Caki2 (cell line): ENCODE data around the gene EPB41L2. TPM values are rescaled to one million over a fixed set of nuclear protein-coding genes. Genes with fewer than 3 reads are reported as not detected.
"Not testable (repeated sequence)": the region's sequence is repeated elsewhere in the genome, so short reads cannot be mapped to it uniquely, and the experiment has no call there.

Source experiments
- DNase-seq: peaks from one replicate; pipeline ENCODE4 v3.0.0-alpha.2; 2015; ENCODE audit warnings: low read depth
- in situ Hi-C: cut with HindIII; loops from 2 replicates; pipeline ENCODE4 v1.10.0; 2016; ENCODE audit warnings: low sequenced_read_pairs, low pct_unique_long_range_greater_than_20kb, mixed read lengths
- total RNA-seq: library from RNA; depleted of rRNA; stranded (reverse); fragments of >200 nt; shearing (Covaris generic); gene quantifications from 2 replicates; pipeline ENCODE4 v1.2.3, GENCODE V29; 2014; ENCODE audit warnings: low replicate concordance

The EPB41L2 gene
- total RNA-seq, 1 experiment from 2014 or later: 66.1 TPM

DNA sequence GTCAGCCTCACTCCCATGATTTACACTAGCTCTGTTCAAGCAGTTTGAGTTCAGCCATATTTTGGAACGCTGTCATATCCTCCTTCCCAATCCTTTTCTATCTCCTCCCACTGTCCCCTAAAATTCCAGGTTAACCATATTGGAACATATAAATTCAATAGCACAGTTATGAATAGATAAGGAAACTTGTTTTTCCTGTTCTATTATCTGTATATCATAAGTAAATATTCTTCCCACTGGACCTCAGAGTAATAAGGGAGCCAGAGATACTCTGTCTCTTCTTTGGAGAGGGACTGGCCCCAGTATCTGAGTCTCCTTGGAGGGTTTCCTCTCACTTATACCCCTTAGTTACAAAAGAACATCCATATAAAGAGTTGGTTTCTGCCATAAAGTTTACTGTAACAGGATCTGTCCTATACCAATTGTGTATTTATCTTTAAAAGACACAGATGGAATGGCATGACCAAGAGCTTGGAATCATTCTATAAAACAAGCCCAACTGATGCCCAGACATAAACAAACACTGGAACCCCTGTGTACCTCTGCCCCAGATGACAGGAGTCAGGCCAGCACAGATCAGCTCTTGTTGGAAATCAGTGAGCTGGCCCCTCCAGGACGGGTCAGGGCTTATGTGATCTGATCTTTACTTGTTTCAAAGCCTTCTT is 67.1 kb downstream of the EPB41L2 start:
- in situ Hi-C loops: no loop called here
- no peak for DNase-seq

DNA sequence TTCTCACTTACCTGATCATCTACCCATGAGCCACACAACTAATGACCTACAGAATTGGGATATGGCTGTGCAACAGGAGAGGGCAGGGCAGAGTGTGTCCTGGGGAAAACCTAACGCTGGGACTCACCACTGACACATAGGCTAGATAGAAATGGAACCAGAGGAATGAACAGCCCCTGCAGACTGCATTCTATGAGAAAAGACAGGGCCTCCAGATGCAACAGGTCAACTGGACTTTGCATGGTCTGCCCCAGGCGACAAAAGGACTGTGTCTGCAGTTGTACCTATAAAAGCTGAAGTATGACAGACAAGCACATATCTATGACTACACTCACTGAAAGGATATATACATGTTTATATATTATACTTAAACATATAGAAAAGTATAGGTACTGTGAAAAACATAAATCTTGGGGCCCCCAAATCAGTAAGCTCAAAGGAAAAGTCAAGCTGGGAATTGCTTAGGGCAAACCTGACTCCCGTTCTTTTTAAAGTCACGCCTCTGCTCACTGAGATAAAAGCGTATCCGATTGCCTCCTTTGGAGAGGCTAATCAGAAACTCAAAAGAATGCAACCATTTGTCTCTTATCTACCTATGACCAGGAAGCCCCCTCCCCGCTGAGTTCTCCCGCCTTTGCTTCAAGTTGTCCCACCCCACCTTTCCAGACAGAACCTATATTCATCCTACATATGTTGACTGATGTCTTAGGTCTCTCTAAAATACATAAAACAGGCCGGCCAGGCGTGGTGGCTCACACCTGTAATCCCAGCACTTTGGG is 68.5 kb downstream of the EPB41L2 start:
- no peak for DNase-seq
- in situ Hi-C loops: no loop called here

DNA sequence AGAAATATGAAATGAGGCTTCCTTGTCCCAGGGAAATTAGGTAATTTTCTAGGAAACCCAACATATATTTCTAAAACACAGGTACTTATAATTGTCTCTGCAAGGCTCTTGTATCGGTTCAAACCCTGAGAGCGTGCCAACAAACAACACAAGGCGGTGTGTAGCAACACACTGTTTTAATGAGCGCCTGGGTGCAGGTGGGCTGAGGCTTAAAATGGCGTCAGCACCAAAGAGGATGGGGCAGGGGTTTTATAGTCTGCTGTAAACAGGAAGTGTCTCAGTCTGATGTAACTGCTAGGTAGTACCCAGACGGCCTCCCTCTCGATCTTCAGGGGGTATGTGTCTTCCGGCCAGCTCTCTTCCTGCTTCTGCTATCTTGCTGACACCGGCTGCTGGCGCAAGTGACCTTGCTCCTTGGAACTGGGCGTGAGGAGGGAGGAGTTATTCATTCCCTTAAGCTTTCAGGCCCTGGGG is 69.7 kb downstream of the EPB41L2 start:
- in situ Hi-C loops: no loop called here
- no peak for DNase-seq

DNA sequence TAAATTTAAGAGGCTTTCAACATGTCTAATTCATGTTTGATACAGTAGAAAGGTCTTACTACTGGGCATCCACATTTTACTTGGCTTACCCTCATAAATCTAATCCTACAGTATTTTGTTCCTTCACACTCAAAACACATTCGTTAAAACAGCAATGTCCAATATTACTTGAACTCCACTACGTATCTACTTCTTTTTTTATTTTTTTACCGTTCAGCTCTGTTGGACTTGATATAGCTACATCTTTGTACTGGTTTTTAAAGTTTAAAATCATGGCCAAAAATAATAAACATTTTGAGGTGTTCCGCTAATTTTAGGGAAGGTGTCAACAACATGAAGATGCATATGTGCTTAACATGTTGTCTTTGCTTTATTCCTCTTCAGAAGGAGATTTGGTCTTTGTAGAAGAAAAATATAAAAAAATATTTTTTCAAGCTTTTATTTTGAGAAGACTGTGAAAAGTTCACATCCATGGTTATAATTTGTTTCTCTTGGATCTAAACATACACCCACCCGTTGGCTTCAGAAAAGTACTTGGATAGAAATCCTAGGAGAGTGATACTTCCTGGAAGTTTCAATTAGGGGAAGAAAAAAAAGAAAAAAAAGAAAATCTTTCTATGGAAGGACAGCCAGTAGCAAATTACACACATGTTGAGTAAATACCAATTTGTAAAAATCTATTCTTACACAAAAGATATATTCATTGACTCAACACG is 71.5 kb downstream of the EPB41L2 start:
- no peak for DNase-seq
- in situ Hi-C loops: no loop called here

DNA sequence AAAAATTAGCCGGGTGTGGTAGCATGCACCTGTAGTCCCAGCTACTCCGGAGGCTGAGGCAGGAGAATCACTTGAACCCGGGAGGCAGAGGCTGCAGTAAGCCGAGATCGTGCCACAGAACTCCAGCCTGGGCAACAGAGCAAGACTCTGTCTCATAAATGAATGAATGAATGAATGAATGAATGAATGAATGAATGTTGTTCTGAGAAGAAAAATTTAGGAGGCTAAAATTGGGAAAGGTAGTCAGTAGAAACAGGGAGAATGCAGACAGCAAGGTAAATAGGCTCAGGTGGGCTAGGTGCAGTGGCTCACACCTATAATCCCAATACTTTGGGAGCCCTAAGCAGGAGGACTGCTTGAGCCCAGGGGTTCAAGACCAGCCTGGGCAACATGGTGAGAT is 75.5 kb downstream of the EPB41L2 start:
- in situ Hi-C loops, DNase-seq: not testable (repeated sequence)

DNA sequence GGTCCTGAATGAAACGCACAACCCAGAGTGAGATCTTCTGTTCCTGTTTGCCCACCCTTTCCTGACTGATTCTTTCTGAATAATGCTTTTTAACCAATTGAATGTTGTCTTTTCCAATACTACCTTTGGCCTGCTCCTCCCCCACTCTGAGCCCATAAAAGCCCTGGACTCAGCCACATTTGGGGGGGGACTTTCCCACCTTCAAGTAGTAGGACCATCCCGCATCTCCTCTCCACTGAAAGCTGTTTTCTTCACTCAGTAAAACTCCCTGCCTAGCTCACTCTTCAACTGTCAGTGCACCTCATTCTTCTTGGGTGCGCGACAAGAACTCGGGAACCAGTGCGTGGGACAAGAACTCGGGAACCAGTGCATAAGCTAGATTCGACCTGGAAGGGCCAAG is 77.9 kb downstream of the EPB41L2 start:
- DNase-seq: no peak
- in situ Hi-C loops: no loop called here

DNA sequence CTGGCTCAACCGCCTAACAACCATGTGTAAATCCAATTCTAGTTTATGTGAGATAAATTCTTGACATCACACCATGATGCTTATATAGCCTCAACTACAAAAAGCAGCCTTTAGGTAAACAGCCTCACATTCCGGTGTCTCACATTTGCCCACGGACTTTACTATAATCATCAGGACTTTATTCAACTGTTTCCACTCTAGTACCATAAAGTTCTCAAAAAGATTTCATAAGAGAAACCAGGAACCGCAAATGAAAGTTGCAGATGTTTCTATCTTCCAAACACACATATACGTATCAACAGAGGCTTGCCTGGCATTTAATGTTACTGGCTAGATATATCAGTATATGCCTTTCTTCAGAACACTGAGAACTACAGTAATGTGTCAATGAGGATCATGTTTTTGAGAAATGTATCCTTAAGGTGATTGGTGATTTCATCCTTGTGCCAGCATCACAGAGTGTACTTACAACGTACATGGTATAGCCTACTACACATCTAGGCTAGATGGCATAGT is 80.0 kb downstream of the EPB41L2 start:
- in situ Hi-C loops: no loop called here
- no peak for DNase-seq

DNA sequence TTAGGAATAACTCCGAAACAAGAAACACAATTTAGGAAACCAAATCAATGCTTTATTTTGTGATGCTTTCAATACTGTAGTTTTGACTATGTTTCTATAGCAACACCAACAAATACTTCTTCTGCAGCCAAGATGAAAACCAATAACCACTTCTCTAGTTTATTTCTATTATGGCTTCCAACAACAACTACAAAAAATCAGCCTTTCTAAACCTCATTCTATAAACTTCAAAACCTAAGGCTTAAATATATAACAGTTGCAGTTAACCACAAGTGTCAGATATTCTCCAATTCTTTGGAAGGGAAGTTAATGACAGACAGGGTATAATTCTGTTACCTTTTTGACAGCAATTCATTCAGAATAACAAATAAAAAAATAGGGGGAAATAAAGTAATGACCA is 80.9 kb downstream of the EPB41L2 start:
- in situ Hi-C loops: no loop called here

DNA sequence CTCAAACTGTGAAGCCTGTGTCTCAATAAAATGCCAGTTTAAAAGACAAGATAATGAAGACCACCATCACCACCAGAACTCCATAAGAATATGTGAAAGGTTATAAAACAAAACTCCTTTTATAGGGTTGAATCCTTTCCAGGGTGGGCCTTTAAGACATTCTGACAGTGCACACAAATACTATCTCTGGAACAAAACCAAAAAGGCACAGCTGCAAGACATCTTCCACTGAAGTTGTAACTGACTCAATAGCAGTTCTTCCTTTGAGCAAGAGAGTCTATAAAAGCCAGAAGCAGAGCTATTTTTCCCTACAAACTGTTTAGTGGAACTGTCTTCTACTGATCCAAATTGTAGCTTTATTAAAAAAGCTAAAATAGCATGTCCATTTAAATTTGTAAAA is 81.6 kb downstream of the EPB41L2 start:
- in situ Hi-C loops: no loop called here
- no peak for DNase-seq

More for the DNA sequence above, 80.9 kb downstream of the EPB41L2 start:
- DNase-seq: no peak

DNA sequence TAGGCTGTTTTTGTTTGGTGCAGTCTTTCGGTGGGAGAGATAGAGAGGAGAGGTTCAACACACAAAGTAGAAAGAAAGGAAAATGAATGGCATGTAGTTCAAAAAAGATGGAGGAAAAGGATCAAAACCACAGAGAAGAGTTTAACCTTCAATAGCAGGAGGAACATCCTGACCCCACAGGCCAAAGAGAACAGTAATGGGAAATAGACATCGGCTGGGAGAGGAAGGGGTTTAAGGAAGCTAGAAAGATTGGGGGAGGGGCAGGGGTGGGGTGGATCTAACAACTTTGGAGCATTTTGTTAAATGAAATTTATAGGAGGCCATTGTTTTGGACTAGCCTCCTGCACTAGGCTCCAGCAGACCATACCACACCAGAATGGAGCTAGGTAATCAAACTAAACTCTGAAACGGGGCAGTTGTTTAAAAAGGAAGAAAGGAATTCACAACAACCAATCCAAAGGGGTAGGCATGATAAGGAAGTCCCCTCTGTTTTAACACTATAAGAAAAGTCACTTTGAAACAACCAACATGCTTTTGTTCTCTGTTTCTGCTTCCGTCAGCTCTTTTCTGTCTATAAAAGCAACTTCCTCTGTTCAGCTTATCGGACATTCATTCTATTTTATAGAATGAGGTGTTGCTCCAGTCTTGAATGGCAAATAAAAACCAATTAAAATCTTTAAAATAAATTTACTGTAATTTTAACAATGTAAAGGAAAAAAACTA is 82.6 kb downstream of the EPB41L2 start:
- DNase-seq: no peak
- in situ Hi-C loops: no loop called here

DNA sequence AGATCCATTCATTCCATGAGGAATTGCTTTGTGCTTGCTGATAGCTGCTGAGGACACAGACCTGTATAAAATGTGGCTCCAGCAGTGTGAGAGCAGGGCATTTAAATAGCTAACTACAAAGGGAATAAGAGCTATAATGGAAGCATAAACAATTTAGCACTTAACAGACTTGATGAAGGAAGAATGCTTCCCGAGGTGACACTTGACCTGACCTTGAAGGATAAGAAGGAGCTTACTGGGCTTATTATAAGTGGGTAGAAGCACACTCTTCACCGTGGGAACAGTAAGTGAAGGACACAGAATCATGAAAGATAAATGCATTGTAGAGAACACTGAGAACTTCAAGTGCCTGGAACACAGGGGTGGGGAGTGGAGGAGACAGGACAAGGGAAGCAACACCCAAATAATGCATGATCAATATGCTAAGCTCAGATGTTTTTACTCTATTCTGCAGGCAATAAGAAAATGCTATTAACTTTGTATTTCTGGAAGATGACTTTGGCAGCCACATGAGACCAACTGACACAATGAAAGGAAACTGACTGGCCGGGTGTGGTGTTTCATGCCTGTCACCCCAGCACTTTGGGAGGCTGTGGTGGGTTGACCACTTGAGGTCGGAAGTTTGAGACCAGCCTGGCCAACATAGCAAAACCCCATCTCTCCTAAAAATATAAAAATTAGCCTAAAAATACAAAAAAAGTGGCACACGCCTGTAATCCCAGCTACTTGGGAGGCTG is 84.2 kb downstream of the EPB41L2 start:
- DNase-seq: no peak
- in situ Hi-C loops: no loop called here

DNA sequence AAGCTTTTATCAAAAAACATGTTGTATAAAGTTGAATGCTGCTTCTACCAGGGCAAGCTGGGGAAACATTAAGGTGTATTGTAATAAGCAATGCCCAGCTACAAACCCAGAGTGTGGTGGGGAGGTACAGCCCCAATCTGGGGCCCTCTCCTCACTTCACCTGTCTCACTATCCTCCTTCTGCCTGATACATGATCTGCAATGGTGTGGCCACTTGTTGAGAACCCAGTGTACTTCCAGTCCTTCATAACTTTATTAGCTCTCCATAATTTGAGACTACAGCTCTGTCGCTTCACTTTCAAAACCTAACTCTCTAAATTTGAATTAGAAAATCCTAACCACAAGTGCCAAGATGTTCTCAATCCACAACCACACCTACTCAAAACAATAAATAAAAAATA is 84.9 kb downstream of the EPB41L2 start:
- in situ Hi-C loops: no loop called here
- no peak for DNase-seq

DNA sequence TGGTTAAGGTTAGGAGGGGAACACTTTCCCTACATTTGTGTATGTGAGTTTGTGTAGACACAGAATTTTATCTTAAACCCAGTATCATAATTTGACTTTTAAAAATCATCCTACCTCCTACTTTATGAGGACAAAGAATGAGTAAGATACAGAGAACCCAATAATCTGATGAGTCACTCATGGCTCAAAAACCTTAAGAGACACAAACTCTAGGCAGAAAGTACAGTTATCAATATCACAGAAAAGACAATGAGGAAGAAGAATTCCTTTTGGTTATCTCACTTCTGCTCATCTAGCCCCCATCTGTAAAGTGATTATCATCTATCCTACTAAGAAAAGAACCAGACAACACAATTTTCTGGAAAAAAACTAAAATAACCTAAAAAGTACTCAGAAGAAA is 87.7 kb downstream of the EPB41L2 start:
- DNase-seq: no peak
- in situ Hi-C loops: no loop called here

DNA sequence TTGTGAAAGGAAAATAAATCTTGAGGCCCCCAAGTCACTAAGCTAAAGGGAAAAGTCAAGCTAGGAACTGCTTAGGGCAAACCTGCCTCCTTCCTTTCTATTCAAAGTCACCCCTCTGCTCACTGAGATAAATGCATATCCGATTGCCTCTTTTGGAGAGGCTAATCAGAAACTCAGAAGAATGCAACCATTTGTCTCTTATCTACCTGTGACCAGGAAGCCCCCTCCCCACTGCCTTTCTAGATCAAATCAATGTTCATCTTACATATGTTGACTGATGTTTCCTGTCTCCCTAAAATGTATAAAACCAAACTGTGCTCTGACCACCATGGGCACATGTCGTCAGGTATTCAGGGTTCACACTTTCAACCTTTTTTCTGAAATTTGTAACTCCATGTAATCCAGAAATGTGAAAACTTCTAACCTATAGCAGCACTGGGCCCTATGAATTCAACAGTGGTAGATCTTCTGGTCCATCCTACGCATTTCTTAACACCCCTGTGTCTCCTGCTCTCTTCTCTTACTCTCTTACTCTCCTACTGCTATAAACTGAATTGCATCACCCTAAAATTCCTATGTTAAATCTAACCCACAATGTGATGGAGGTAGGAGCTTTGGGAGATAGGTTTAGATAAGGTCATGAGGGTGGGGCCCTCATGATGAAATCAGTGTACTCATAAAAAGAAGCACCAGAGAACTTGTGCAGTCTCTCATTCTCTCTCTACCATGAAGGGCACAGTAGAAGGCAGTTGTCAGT is 89.3 kb downstream of the EPB41L2 start:
- DNase-seq: no peak
- in situ Hi-C loops: no loop called here

DNA sequence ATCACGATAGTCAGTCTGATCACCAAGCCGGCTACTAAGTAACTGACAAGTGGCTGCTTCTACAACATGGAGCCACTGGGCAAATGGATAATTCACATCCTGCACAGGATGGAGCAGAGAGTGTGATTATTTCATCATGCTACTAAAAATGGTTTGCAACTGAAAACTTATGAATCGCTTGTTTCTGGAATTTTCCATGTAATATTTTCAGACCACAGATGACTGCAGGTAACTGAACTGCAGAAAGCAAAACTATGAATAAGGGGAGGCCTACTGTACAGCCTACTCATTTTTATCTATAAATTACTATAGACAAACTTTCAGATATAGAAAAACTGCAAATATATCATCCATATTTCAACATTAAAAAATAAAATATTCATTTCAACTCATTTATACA is 91.5 kb downstream of the EPB41L2 start:
- DNase-seq: no peak
- in situ Hi-C loops: no loop called here

DNA sequence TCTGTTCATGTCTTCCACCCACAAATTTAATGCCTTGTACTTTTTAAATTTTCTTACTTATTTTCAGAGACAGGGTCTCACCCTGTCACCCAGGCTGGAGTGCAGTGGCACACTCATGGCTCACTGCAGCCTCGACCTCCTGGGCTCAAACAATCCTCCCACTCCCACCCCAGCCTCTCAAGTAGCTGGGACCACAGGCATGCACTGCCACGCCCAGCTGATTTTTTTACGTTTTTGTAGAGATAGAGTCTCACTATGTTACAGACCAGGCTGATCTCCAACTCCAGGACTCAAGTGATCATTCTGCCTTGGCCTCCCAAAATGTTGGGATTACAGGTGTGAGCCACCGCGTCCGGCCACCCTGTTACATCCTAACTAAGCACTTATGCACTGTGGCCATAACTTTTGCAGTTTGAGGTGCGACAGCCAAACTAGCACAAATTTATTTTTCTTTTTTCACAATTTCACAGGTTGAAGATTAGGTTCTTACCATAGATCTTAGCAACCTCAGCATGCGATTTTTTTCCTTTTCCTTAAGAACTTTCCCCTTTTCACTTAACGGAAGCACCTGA is 92.1 kb downstream of the EPB41L2 start:
- in situ Hi-C loops: no loop called here
- no peak for DNase-seq
